Activated T-cell treated with anti-CD3 and anti-CD28 coated beads, Interleukin-2, amount 50 U/mL, for 24 hours (primary cell): ENCODE results near the gene EXOC2.

Experiments used
- DNase-seq: peaks from one replicate; pipeline ENCODE4 v3.0.0-alpha.2; 2020
- H3K27ac Mint-ChIP-seq: 2 replicates; pipeline ENCODE4 v1.8.0; 2020; ENCODE audit warnings: mild to moderate bottlenecking, mixed read lengths
- H3K27me3 Mint-ChIP-seq: 2 replicates; pipeline ENCODE4 v1.8.0; 2020; ENCODE audit warnings: mixed read lengths
- H3K36me3 Mint-ChIP-seq: 2 replicates; pipeline ENCODE4 v1.8.0; 2020; ENCODE audit warnings: low read depth, mixed read lengths
- H3K4me1 Mint-ChIP-seq: 2 replicates; pipeline ENCODE4 v1.8.0; 2020; ENCODE audit warnings: low read depth, mixed read lengths
- H3K4me3 Mint-ChIP-seq: 2 replicates; pipeline ENCODE4 v1.8.0; 2020; ENCODE audit warnings: mild to moderate bottlenecking, moderate library complexity, mixed read lengths
- H3K9me3 Mint-ChIP-seq: 2 replicates; pipeline ENCODE4 v1.8.0; 2020; ENCODE audit warnings: mixed read lengths

The EXOC2 gene

DNA sequence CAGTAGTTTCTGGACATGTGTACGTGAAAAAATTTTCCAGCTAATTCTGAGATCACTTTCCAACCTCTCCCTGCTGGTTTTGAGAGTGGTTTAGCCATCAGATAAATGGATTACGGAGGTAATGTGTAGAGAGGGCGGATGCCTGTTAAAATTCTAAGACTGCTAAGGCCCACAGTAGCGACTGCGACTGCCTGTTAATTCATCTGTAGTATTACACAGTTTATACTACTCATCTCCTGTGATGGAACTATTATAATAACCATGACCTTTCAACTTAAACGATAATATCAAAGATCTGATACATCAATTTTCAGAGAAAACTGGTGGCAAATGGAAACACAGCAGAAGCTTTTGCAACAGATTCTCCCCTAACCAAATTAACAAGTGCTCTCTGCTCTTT is 199.1 kb downstream of the EXOC2 start:
- peak overlapping the region; percentile 53 for H3K4me3 Mint-ChIP-seq
- DNase-seq = no peak
- H3K36me3 Mint-ChIP-seq = peaks cover 89% of the 10 kb centered on the region
- peaks cover 3% of the 10 kb centered on the region for H3K9me3 Mint-ChIP-seq
- H3K27me3 Mint-ChIP-seq = no peaks in the 10 kb centered on the region
- H3K4me1 Mint-ChIP-seq = peaks cover 96% of the 10 kb centered on the region
- peak overlapping the region; percentile 98 for H3K27ac Mint-ChIP-seq

DNA sequence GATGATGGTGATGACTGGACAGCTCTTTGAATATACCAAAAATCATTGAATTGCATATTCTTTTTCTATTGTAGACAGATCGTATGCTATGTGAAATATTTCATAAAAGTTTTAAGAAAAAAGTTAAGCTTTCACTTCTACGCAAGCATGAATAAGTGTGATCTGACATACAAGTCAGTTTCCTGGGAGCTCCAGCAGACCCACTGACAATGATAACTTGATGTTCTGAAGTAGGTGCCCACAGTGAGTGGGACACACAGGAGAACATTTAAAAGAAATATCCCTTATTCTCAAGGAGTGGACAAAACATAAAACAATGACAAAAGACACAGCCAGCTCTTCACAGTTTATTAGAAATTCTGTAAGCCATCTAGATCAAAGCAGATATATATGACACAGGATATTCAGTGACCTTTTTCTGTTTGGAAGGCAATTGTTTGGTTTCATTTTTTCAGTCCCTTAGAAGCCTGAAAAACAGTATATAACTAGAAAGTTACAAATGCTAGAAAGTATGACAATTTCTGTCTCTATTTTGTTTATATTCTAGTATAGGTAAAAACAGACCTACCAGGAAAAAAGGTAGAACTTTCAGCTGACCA is 200.0 kb downstream of the EXOC2 start:
- H3K9me3 Mint-ChIP-seq = peaks cover 3% of the 10 kb centered on the region
- no peaks in the 10 kb centered on the region for H3K27me3 Mint-ChIP-seq
- peak overlapping the region; percentile 98 for H3K27ac Mint-ChIP-seq
- H3K4me3 Mint-ChIP-seq = peak overlapping the region; percentile 53
- no peak for DNase-seq
- peaks cover 90% of the 10 kb centered on the region for H3K36me3 Mint-ChIP-seq
- H3K4me1 Mint-ChIP-seq = peaks cover 97% of the 10 kb centered on the region

DNA sequence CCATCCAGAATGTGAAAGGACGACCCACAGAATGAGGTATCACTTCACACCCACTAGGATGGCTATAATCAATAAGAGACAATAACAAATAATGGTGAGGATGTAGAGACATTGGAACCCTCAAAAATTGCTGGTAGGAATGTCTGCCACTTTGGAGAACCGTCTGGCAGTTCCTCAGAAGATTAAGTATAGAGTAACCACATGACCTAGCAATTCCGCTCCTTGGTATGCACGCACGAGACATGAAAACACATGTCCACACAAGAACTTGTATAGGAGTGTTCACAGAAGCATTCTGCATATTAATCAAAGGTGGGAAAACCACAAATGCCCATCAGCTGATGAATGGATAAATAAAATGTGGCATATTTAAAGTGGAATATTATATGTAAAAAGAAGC is 200.8 kb downstream of the EXOC2 start:
- Mint-ChIP-seq H3K36me3 (peaks cover 91% of the 10 kb centered on the region), H3K27me3 (no peaks in the 10 kb centered on the region), H3K4me3 (peak overlapping the region; percentile 10), H3K27ac (peak overlapping the region; percentile 98), H3K4me1 (peaks cover 95% of the 10 kb centered on the region), H3K9me3 (peaks cover 3% of the 10 kb centered on the region)
- no peak for DNase-seq

DNA sequence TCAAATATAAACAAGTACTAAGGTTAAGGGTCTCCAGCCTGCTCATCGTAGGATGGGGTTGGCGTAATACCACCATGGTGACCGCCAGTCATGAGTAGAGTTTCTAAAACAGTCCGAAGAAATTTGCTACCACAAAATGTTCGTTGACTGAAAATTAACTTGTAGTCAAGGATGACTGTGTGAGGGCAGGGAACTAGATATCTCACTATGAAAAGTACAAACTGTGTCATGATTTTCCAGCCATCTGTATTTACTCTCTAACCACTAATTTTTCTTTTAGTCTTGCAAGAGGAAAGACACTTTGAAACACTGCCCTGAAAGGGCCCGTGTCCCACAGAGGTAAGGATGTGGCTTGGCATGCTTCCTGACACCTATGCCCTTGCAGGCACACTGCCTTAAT is 201.7 kb downstream of the EXOC2 start:
- Mint-ChIP-seq H3K9me3 (peaks cover 3% of the 10 kb centered on the region), H3K27me3 (no peaks in the 10 kb centered on the region), H3K4me1 (peaks cover 97% of the 10 kb centered on the region), H3K36me3 (peaks cover 92% of the 10 kb centered on the region), H3K4me3 (peak overlapping the region; percentile 72), H3K27ac (peak overlapping the region; percentile 98)
- DNase-seq = no peak

DNA sequence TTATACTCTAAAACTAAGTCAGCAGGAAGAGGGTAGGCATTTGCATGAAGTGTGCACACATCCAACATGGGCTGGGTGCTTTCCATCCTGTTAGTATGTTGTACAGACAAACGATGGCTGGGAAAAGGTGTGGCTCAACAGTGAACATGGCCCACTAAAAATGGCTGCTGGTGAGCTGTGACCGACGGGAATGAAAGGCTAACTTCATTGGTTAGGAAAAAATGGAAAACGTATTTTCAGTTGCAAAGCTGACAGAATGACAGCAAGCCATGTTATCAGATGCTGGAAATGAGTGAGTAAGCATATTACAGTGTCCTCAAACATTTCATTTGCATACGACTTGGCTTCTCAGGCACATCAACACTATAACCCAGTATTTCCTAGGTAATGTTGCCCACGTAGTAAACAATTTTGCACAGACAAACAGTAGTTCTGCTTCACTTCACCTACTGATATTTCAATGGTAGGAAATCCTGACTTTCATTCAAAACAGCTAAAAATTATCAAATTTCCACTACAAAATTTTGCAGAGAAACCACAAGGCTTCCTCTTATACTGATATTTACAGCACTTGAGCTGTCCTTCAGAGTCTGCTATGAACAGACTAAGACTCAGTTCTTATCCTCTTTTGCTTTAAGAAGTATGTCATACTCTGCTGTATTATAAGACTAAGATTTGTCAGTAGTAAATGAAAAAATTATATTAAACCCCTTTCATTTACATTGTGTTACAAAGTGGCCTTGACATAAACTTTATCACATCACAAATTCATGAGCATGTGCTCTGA is 202.5 kb downstream of the EXOC2 start:
- no peaks in the 10 kb centered on the region for H3K27me3 Mint-ChIP-seq
- H3K36me3 Mint-ChIP-seq = peaks cover 92% of the 10 kb centered on the region
- peak overlapping the region; percentile 98 for H3K27ac Mint-ChIP-seq

DNA sequence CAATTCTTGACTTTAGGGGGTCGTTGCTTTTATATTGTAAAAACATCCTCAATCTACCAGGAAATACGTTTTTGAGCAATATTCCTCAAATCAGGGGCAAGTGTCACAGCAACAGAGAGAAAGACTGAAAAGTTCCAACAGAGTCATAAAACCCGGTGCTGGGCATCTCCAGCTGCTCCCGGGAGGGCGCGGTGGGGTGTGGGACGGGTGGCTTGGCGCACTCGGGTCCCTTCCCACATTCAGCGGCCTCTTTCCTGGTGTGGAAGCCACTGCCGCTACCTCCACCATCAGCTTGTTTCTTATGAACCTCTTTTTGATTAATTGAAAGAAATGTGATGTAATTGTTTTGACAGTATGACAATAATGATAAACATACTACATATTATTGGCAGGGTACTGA is 203.2 kb downstream of the EXOC2 start:
- Mint-ChIP-seq H3K4me3 (peak overlapping the region; percentile 72), H3K4me1 (peaks cover 98% of the 10 kb centered on the region)

More for the DNA sequence above, 202.5 kb downstream of the EXOC2 start:
- DNase-seq = peak; percentile 66
- peaks cover 97% of the 10 kb centered on the region for H3K4me1 Mint-ChIP-seq
- peak overlapping the region; percentile 72 for H3K4me3 Mint-ChIP-seq
- peaks cover 3% of the 10 kb centered on the region for H3K9me3 Mint-ChIP-seq

DNA sequence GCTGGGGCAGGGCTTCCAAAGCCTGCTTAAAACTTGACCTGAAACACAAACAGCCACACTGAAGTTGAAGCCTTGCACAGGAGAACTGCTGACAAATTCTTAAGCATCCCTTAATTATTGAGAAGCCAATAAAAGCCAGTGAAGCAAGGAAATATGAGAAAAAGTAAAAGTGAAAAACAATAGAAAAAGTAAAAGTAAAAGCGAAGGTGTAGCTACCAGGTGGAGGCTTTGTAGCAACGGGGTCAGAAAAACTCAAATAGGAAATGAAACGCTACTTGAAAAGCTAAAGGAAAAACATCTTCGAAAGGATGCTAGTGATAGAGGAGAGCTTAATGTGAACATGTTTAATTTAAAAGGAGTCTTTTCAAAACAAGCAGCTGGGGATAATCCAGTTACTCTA is 203.9 kb downstream of the EXOC2 start:
- H3K27ac Mint-ChIP-seq = peak overlapping the region; percentile 98
- peaks cover 92% of the 10 kb centered on the region for H3K36me3 Mint-ChIP-seq
- H3K4me1 Mint-ChIP-seq = peaks cover 98% of the 10 kb centered on the region

More for the DNA sequence above, 203.2 kb downstream of the EXOC2 start:
- Mint-ChIP-seq H3K36me3 (peaks cover 93% of the 10 kb centered on the region), H3K9me3 (peaks cover 3% of the 10 kb centered on the region), H3K27me3 (no peaks in the 10 kb centered on the region), H3K27ac (peak overlapping the region; percentile 98)
- no peak for DNase-seq

DNA sequence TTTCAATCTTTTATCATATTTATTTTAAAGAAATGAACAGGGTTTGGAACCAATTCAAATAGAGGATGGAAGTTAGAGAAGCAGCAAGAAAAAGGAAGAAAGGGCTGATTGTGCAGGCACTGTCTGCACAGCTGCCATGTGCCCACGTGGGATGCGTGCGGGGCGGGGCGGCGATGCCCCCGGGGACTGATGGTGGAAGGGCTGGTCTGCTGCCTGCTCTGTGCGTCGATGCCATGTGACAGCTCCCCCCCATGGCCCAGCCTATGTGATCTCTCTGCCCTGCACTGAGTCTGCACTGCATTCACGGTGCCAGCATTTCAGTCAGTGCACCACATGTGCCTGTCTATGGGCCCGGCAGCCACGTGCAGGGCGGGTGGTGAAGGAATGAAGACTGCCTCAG is 205.0 kb downstream of the EXOC2 start:
- Mint-ChIP-seq H3K36me3 (peaks cover 86% of the 10 kb centered on the region), H3K27me3 (no peaks in the 10 kb centered on the region), H3K4me3 (peak overlapping the region; percentile 67), H3K9me3 (peaks cover 8% of the 10 kb centered on the region), H3K4me1 (peaks cover 97% of the 10 kb centered on the region), H3K27ac (peak overlapping the region; percentile 85)
- DNase-seq = no peak

More for the DNA sequence above, 203.9 kb downstream of the EXOC2 start:
- no peak for DNase-seq
- no peaks in the 10 kb centered on the region for H3K27me3 Mint-ChIP-seq
- H3K9me3 Mint-ChIP-seq = peaks cover 3% of the 10 kb centered on the region
- H3K4me3 Mint-ChIP-seq = peak overlapping the region; percentile 72

DNA sequence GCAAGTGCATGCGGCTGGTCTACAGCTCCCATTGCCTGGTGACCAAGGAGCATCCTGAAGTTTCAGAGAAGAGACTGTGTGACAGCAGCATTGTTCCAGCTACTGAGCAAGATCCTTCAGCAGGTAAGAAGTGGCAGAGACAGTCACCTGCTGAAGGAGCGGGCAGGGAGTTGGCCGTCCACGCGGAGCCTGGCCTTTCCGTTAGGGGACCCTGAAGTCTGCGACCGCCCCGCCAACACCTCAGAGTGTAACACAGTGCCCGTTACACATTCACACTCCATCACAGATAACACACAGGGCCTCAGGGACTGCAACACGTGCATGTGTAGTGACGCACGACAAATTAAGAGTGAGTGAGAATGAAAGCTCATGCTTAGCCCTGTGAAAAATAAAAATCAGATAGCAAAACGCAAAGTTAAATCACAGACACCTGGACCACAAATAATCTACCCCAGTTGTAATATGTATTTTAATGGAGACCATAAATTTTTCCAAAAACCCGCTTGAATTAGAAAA is 207.2 kb downstream of the EXOC2 start:
- Mint-ChIP-seq H3K9me3 (peaks cover 5% of the 10 kb centered on the region), H3K4me1 (peaks cover 93% of the 10 kb centered on the region), H3K27ac (peak overlapping the region; percentile 99), H3K27me3 (no peaks in the 10 kb centered on the region), H3K36me3 (peaks cover 77% of the 10 kb centered on the region), H3K4me3 (no peak overlapping the region)
- DNase-seq = no peak

DNA sequence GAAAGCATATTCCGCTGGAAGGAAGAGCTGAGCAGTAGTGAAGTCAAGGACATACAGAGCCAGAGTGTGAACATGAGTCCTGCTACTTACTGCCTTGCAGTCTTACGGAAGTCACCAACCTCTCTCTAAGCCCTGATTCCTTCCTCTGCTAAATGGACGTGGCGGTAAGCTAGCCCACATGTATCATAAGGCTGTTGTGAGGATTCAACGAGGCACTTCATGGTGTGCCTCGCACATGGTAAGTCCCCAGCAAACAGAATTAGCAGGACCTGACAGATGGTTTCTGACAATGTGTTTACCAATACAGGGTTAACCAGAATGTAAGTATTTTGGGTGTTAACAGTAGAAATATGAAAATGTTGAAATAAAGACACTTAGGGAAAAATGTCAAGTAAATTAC is 208.2 kb downstream of the EXOC2 start:
- Mint-ChIP-seq H3K4me1 (peaks cover 93% of the 10 kb centered on the region), H3K4me3 (peak overlapping the region; percentile 57), H3K36me3 (peaks cover 67% of the 10 kb centered on the region), H3K9me3 (peaks cover 5% of the 10 kb centered on the region), H3K27ac (peak overlapping the region; percentile 99), H3K27me3 (no peaks in the 10 kb centered on the region)
- no peak for DNase-seq

DNA sequence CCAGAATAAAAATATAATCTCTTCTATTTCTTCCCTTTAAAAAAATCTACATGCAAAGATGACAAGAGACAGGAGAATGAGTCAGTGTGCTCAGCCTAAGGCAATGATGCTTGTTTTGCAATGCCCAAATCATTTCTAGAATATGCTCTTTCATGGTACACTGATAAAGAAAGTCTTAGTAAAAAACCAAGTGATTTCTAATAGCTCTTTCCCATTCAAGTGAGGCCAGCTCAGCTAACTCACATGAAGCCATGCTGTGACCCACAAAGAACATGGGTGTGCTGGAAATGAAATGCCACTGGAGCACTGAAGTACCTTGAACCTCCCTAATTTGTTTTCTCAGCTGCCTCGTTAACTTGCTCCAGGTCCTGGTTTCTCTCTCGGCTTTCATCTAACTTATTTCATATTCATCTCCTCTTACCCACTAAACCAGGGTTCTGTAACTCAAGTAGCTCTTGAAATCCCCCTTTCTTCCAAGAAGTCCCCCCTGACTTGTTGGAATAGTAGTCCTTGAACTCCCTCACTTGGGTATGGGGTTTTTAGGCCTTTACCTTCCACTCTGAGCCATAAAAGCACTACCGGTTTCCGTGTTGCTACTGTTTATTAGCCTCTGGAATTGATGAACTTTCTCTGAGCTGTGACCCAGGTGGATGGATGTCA is 208.7 kb downstream of the EXOC2 start:
- Mint-ChIP-seq H3K27ac (peak overlapping the region; percentile 99), H3K4me3 (peak overlapping the region; percentile 57), H3K27me3 (no peaks in the 10 kb centered on the region), H3K4me1 (peaks cover 93% of the 10 kb centered on the region), H3K9me3 (peaks cover 5% of the 10 kb centered on the region), H3K36me3 (peaks cover 62% of the 10 kb centered on the region)
- DNase-seq = no peak

DNA sequence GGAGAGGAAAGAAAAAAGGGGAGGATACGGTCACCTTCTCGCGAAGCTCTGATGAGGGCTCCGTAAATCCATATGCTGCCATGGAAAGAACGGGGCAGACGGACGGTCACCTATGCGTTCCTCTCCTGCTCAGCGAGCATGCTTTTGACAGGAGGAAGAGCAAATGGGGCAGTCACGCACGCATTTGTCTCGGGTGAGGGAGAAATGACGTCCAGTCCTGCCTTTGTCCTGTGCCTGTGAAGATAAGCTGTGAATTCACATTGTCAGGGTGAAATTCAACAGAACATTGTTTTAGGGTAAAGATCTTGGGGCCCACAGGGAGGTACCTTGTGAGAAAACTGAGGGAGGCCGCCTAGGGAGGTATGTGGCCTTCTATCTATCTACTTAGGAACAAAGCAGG is 217.6 kb downstream of the EXOC2 start:
- peak overlapping the region; percentile 84 for H3K27ac Mint-ChIP-seq
- H3K4me3 Mint-ChIP-seq = peak overlapping the region; percentile 21
- no peak for DNase-seq
- no peaks in the 10 kb centered on the region for H3K9me3 Mint-ChIP-seq
- no peaks in the 10 kb centered on the region for H3K27me3 Mint-ChIP-seq
- peaks cover 3% of the 10 kb centered on the region for H3K36me3 Mint-ChIP-seq
- peaks cover 79% of the 10 kb centered on the region for H3K4me1 Mint-ChIP-seq

DNA sequence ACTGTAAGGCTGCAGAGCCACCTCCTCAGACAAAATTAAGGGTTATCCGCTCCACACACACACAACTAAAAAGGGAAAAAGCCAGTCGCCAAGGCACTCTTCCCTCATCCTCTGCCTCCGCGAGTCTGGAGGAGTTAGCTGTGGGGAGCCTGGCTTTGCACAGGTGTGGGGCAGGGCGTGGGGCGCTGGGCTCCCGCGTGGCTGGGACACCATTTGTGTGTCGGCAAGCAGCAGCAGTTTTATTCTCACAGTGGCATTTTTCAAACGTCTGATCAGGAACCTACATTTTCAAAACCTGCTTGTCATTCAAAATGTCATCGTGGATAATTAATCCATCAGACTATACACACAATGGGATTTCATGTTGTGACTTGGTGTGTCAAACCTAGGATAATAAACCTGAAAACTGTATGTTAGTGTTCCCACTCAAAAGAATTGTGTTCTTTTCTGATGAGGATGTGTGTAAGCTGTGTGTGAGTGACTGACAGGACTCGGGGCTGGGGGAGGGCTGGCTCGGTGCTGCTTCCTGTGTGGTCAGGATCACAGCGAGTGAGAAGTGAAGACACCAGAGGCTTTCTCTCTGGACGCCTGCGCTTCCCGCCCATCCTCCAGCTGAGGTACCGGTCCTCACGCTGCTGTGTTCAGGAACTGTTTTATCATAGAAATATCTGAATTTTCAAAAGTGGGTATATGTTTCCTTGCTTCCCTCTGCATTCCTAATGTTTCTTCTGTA is 218.3 kb downstream of the EXOC2 start:
- Mint-ChIP-seq H3K4me1 (peaks cover 78% of the 10 kb centered on the region), H3K27ac (peak overlapping the region; percentile 84), H3K4me3 (peak overlapping the region; percentile 21), H3K36me3 (peaks cover 3% of the 10 kb centered on the region), H3K9me3 (no peaks in the 10 kb centered on the region), H3K27me3 (no peaks in the 10 kb centered on the region)
- peak; percentile 81 for DNase-seq
